Transverse colon (tissue), 4 donors: Measurements from ENCODE around the gene KLRF1. TPM values are rescaled to one million over a fixed set of nuclear protein-coding genes. Genes with fewer than 3 reads are reported as not detected.

Source experiments
- DNase-seq: peaks from one replicate; pipeline ENCODE4 v3.0.0-alpha.2; 2019
- H3K27ac ChIP-seq, 4 donors: fragments of 200-600 bp; sonication (generic); 2 replicates each; pipeline ENCODE4 v1.5.1; 2016 to 2018; ENCODE audit warnings: inconsistent platforms in 4 of 4
- H3K27me3 ChIP-seq: fragments of 200-600 bp; sonication (generic); 2 replicates; pipeline ENCODE4 v1.5.1; 2017; ENCODE audit warnings: inconsistent platforms
- H3K36me3 ChIP-seq, 4 donors: fragments of 200-600 bp; sonication (generic); 2 replicates each; pipeline ENCODE4 v1.5.1; 2017 to 2019; ENCODE audit warnings: inconsistent platforms in 4 of 4
- H3K4me1 ChIP-seq, 4 donors: fragments of 200-600 bp; sonication (generic); 2 replicates each; pipeline ENCODE4 v1.5.1; 2017 to 2020; ENCODE audit warnings: inconsistent platforms in 4 of 4
- H3K4me3 ChIP-seq, 4 donors: fragments of 200-600 bp; sonication (generic); 1 replicate in 1 of 4; 2 replicates in 3 of 4; pipeline versions ENCODE4 v1.5.1 to v1.6.1; 2017 to 2019; ENCODE audit warnings: inconsistent platforms in 4 of 4
- H3K9me3 ChIP-seq, 2 donors: fragments of 200-600 bp; sonication (generic); 2 replicates each; pipeline ENCODE4 v1.5.1; 2017 to 2019; ENCODE audit warnings: inconsistent platforms in 2 of 2
- EP300 ChIP-seq: sonication (generic); formaldehyde crosslinking; IDR thresholded peaks from one replicate; pipeline ENCODE4 v1.6.1; 2017; ENCODE audit warnings: antibody characterized with exemption, low read depth
- POLR2A ChIP-seq: fragments of 450-650 bp; IDR thresholded peaks from one replicate; pipeline ENCODE4 v1.6.1; 2016; ENCODE audit warnings: antibody characterized with exemption, mild to moderate bottlenecking, moderate library complexity
- POLR2AphosphoS5 ChIP-seq, 3 donors: sonication (generic); formaldehyde crosslinking; IDR thresholded peaks; one replicate each; pipeline ENCODE4 v1.6.1; 2016; ENCODE audit warnings: antibody characterized with exemption in 3 of 3
- WGBS, 2 donors: methylation state at CpG; one replicate each; pipeline ENCODE4 v1.1.5; 2018; ENCODE audit warnings: low coverage in 1 of 2; 5-methylcytosine and 5-hydroxymethylcytosine counted together
- in situ Hi-C, 4 donors: fragments of 200-750 bp; cut with MboI; loops; one replicate each; pipeline versions ENCODE4 v1.15.0 to v1.15.1; 2017; ENCODE audit warnings: low sequenced_read_pairs in 3 of 4, low pct_ligation_motif_present in 1 of 4, low pct_unique_long_range_greater_than_20kb in 1 of 4
- intact Hi-C: fragments of 100-400 bp; cut with DNase I; formaldehyde crosslinking; loops from one replicate; pipeline ENCODE4 v1.15.1; 2023; ENCODE audit warnings: low total_unique reads
- total RNA-seq, 4 donors: library from RNA; depleted of rRNA; stranded (reverse); fragments of >200 nt; gene quantifications; one replicate each; pipeline ENCODE4 v1.1.0, GENCODE V29; 2016
- TF ChIP-seq, protein P1 (sequence below), 5 experiments: fragments of 200-600 bp in 3 of 5; fragments of 450-650 bp in 2 of 5; sonication (generic) in 3 of 5; IDR thresholded peaks; 1 replicate in 2 of 5; 2 replicates in 3 of 5; pipeline ENCODE4 v1.5.1; 2016 to 2017; ENCODE audit warnings: antibody characterized with exemption in 5 of 5, inconsistent platforms in 3 of 5, mild to moderate bottlenecking in 2 of 5, moderate library complexity in 1 of 5

KLRF1 gene
- total RNA-seq, 4 donors from 2014 or later, result not detected

DNA sequence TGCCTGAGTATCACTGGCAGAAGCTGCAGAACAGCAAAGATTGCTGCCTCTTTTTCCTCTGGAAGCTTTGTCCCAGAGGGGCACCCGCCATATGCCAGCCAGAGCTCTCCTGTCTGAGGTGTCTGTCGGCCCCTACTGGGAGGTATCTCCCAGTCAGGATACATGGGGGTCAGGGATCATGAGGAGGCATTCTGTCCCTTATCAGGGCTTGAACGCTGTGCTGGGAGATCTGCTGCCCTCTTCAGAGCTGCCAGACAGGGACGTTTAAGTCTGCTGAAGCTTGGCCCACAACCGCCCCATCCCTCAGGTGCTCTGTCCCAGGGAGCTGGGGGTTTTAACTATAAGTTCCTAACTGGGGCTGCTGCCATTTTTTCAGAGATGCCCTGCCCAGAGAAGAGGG, 21.6 kb downstream of the KLRF1 start:
- Histone ChIP-seq H3K36me3 (no peaks in the 10 kb centered on the region), H3K27ac (no peak overlapping the region), H3K27me3 (no peaks in the 10 kb centered on the region), H3K9me3 (no peaks in the 10 kb centered on the region), H3K4me3 (no peak overlapping the region), H3K4me1 (no peaks in the 10 kb centered on the region)
- intact Hi-C loops (no loop called here), in situ Hi-C loops (no loop called here)
- WGBS, 2 donors, result 88% methylated on average over 5 of the region's 5 CpGs; no CpG with 5 or more reads in 1 of the 2 donors
- TF ChIP-seq EP300 (no peak), POLR2AphosphoS5 (IDR thresholded peaks at IDR 0.05) (no peak), POLR2A (no peak)
- TF ChIP-seq, protein P1, sequence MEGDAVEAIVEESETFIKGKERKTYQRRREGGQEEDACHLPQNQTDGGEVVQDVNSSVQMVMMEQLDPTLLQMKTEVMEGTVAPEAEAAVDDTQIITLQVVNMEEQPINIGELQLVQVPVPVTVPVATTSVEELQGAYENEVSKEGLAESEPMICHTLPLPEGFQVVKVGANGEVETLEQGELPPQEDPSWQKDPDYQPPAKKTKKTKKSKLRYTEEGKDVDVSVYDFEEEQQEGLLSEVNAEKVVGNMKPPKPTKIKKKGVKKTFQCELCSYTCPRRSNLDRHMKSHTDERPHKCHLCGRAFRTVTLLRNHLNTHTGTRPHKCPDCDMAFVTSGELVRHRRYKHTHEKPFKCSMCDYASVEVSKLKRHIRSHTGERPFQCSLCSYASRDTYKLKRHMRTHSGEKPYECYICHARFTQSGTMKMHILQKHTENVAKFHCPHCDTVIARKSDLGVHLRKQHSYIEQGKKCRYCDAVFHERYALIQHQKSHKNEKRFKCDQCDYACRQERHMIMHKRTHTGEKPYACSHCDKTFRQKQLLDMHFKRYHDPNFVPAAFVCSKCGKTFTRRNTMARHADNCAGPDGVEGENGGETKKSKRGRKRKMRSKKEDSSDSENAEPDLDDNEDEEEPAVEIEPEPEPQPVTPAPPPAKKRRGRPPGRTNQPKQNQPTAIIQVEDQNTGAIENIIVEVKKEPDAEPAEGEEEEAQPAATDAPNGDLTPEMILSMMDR (IDR thresholded peaks at IDR 0.05), result no peak
- no peak for DNase-seq

DNA sequence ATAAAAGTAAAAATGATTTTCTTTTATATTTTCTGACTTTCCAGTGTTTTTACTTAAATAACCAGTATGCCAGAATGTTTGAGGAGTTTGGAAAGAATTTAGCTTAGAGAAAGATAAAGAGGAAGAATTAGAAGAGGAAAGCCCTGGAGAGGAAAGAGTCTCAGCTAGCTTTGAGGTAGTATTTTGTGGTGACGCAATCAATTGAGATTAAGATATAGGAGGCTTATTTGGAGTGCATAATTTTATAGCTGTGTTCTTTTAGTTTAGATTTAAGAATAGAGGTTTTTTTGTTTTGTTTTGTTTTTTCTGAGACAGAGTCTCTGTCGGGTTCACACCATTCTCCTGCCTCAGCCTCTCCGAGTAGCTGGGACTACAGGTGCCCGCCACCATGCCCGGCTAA, 23.8 kb downstream of the KLRF1 start:
- no peaks in the 10 kb centered on the region for H3K27me3 ChIP-seq
- H3K36me3 ChIP-seq, result no peaks in the 10 kb centered on the region
- in situ Hi-C loops (no loop called here), intact Hi-C loops (no loop called here)
- TF ChIP-seq POLR2AphosphoS5 (IDR thresholded peaks at IDR 0.05) (no peak), POLR2A (no peak), EP300 (no peak)
- TF ChIP-seq, protein P1 (IDR thresholded peaks at IDR 0.05), result no peak
- no peak overlapping the region for H3K4me3 ChIP-seq
- WGBS, 2 donors, result 94 to 96% methylated on average over 5 of the region's 5 CpGs
- H3K9me3 ChIP-seq, result no peaks in the 10 kb centered on the region
- no peak overlapping the region for H3K27ac ChIP-seq
- no peaks in the 10 kb centered on the region for H3K4me1 ChIP-seq
- no peak for DNase-seq

DNA sequence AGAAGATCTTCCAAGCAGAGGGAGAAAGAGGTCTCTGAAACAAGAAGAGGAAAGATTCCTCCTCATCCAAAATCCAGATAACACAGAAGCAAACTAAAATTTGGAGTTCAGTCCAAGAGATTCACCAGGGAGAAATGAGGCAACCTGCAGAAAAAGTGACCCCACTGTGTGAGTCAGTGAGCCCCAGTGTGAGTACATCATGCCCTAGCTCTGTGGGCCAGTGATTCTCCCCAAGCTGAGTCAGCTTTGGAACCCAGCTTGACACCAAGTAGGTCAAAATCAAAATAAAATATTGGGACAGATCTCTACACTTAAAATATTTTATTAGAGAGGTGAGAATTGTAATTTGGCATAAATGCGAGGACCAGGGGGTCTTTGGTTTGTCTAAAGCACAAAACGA, 24.6 kb downstream of the KLRF1 start:
- no peaks in the 10 kb centered on the region for H3K4me1 ChIP-seq
- no peak overlapping the region for H3K27ac ChIP-seq
- H3K27me3 ChIP-seq, result no peaks in the 10 kb centered on the region
- DNase-seq, result no peak
- in situ Hi-C loops, result no loop called here
- H3K36me3 ChIP-seq, result no peaks in the 10 kb centered on the region
- WGBS, 2 donors, result 73 to 80% methylated on average over 2 of the region's 2 CpGs
- TF ChIP-seq EP300 (no peak), POLR2AphosphoS5 (IDR thresholded peaks at IDR 0.05) (no peak), POLR2A (no peak)
- TF ChIP-seq, protein P1 (IDR thresholded peaks at IDR 0.05), result no peak
- no peaks in the 10 kb centered on the region for H3K9me3 ChIP-seq
- no peak overlapping the region for H3K4me3 ChIP-seq
- intact Hi-C loops, result no loop called here

DNA sequence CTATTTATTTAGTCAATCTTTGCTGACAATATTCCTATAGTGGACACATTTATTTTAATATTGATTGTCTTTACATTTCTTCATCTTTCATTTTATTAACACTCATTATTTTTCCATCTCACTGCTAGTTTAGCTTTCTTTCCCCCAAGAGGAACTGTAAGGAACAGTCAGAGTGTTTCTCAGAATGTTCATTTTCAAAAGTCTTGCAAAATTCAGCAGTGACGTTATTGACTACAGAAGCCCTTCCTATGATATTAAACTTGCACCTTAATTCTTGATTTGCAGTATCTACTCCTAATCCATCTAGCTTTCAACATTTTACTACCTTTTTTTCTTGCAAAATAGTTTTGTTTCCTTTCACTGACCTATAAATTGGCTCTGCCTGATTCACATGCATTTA, 28.9 kb downstream of the KLRF1 start:
- Histone ChIP-seq H3K27ac (no peak overlapping the region), H3K9me3 (no peaks in the 10 kb centered on the region), H3K27me3 (no peaks in the 10 kb centered on the region), H3K4me1 (no peaks in the 10 kb centered on the region), H3K36me3 (no peaks in the 10 kb centered on the region), H3K4me3 (no peak overlapping the region)
- in situ Hi-C loops (no loop called here), intact Hi-C loops (no loop called here)
- 64 to 88% methylated on average over 1 of the region's 1 CpG for WGBS, 2 donors
- DNase-seq, result no peak
- TF ChIP-seq, protein P1 (IDR thresholded peaks at IDR 0.05), result no peak
- TF ChIP-seq POLR2AphosphoS5 (IDR thresholded peaks at IDR 0.05), result no peak
- TF ChIP-seq EP300, result no peak
- no peak for TF ChIP-seq POLR2A
